ENCODE measurements around the gene TM4SF20. TPM values are rescaled to one million over a fixed set of nuclear protein-coding genes. Genes with fewer than 3 reads are reported as not detected.
"Not testable (repeated sequence)": the region's sequence is repeated elsewhere in the genome, so short reads cannot be mapped to it uniquely, and the experiment has no call there.

Gene TM4SF20
- total RNA-seq, 1 donor = not detected

- peaks cover 32% of the 10 kb centered on the region for H3K4me1 ChIP-seq (ENCODE audit: insufficient read depth, low read length)
- H3K27me3 ChIP-seq (ENCODE audit: insufficient read depth, low read length); H3K4me3 ChIP-seq (ENCODE audit: low read length); H3K9me3 ChIP-seq (ENCODE audit: low read depth, low read length): not testable (repeated sequence)
These were observed 14.4 kb downstream of the TM4SF20 start for GRCh38 chr2:227364585-227365263.

GRCh38 chr2:227363756-227364155, 15.3 kb downstream of the TM4SF20 start:
- no peaks in the 10 kb centered on the region for H3K9me3 ChIP-seq (ENCODE audit: low read depth, low read length)
- no peak overlapping the region for H3K4me3 ChIP-seq (ENCODE audit: low read length)
- H3K27me3 ChIP-seq (ENCODE audit: insufficient read depth, low read length) = no peaks in the 10 kb centered on the region
- peaks cover 25% of the 10 kb centered on the region for H3K4me1 ChIP-seq (ENCODE audit: insufficient read depth, low read length)

DNA sequence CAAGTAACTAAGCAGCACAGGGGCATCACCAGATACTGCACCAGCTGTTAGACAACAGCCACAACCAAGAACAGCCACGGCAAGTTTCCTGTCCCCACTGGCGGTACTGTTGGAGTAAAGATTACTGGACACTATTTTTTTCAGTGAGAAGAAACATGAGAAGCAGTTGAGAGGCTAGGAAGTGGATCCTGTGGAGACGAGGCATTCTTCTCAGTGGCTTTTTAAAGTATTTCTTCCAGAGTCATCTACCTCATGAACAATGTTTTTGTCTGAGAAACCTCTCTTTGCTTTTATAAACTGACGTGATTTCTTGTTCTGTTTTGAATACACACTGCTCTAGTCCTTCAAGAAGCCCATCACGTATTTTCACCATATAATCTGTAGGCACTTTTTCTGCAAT, 18.8 kb downstream of the TM4SF20 start:
- Histone ChIP-seq H3K27me3 (ENCODE audit: insufficient read depth, low read length) (no peaks in the 10 kb centered on the region), H3K4me3 (ENCODE audit: low read length) (no peak overlapping the region), H3K4me1 (ENCODE audit: insufficient read depth, low read length) (no peaks in the 10 kb centered on the region), H3K9me3 (ENCODE audit: low read depth, low read length) (no peaks in the 10 kb centered on the region)

DNA sequence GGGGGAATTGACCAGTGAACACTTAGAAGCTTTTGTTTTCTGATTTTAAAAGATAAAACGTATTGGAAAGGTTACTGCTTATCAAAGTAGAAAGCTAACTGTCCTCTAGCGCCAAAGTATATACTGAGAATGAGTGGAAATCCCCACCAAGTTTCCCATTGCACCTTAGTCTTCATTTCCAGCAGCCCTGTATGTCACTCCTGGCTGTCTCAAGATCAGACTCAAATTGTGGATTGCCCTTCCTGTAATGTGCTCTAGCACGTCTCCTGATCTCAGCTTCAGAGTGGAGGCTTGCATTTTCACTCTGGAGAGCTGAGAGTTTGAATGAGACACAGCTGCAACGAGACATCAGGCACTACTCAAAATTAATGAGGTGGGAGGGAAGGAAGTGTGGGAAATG, 27.5 kb downstream of the TM4SF20 start:
- H3K4me3 ChIP-seq (ENCODE audit: low read length) = no peak overlapping the region
- H3K4me1 ChIP-seq (ENCODE audit: insufficient read depth, low read length) = no peaks in the 10 kb centered on the region
- H3K27me3 ChIP-seq (ENCODE audit: insufficient read depth, low read length) = no peaks in the 10 kb centered on the region
- no peaks in the 10 kb centered on the region for H3K9me3 ChIP-seq (ENCODE audit: low read depth, low read length)

DNA sequence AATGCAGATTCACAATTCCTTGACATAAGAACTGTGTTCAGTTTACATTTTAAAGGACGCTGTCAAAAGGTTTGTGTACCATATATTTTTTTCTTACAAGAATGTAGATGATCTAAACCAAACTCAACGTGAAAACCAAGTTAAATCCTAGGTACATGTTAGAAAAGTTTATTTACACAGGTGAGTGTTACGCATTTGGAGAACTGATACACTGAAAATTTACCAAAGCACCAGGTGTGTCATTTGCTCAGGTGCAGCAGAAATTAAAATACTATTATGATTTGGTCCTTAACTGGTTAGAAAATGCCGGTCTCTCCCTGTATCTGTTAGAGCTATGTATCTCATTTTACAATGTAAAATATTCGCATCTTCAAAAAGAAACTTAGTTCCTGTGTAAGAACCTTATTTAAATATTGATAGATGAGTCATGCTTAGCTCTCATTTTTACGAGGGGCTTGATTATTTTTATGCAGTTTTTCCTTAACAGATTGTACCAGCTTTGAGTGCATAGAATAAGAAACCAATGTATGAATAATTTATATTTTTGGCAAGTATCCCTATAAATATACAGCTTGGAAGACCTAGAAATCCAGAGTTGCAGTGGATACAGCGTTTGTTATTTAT, 29.0 kb downstream of the TM4SF20 start:
- Histone ChIP-seq H3K4me3 (ENCODE audit: low read length) (no peak overlapping the region), H3K27me3 (ENCODE audit: insufficient read depth, low read length) (no peaks in the 10 kb centered on the region), H3K4me1 (ENCODE audit: insufficient read depth, low read length) (no peaks in the 10 kb centered on the region), H3K9me3 (ENCODE audit: low read depth, low read length) (no peaks in the 10 kb centered on the region)

DNA sequence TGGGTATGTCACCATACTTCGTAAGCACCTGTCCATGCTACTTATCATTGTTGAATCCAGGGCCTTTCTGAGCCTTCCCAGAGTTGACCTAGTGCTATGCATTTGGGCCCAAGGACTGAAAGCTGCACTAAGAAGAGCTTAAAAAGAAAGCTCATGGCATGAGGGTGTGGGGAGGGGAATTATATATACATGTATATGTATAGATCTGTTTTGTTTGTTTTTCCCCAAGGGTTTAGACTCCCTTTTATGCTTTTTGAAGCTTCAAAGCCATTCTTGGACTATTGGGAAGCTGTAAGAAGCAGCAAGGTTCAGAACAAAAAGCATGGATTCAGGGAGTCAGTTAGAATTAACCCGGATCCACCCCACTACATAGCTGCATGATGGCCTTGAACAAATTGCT, 30.8 kb downstream of the TM4SF20 start:
- H3K9me3 ChIP-seq (ENCODE audit: low read depth, low read length) = no peaks in the 10 kb centered on the region
- no peaks in the 10 kb centered on the region for H3K27me3 ChIP-seq (ENCODE audit: insufficient read depth, low read length)
- H3K4me3 ChIP-seq (ENCODE audit: low read length) = no peak overlapping the region
- H3K4me1 ChIP-seq (ENCODE audit: insufficient read depth, low read length) = no peaks in the 10 kb centered on the region

DNA sequence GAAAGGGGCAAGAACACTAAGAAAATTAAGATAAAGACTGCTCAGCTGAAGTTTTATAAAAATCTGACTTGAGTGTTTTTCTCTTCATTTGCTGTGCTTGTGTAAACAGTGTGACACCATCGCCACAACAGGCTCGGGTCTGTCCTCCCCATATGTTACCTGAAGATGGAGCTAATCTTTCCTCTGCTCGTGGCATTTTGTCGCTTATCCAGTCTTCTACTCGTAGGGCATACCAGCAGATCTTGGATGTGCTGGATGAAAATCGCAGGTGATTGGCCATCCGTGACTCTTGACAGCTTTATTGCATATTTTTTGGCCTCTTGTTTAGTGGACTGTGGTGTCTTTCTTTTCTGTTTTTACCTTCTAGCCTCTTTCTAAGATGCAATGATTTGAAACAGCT, 32.0 kb downstream of the TM4SF20 start:
- H3K27me3 ChIP-seq (ENCODE audit: insufficient read depth, low read length) = no peaks in the 10 kb centered on the region
- H3K9me3 ChIP-seq (ENCODE audit: low read depth, low read length) = no peaks in the 10 kb centered on the region
- no peaks in the 10 kb centered on the region for H3K4me1 ChIP-seq (ENCODE audit: insufficient read depth, low read length)
- H3K4me3 ChIP-seq (ENCODE audit: low read length) = no peak overlapping the region

- H3K4me3 ChIP-seq (ENCODE audit: low read length) = no peak overlapping the region
- H3K27me3 ChIP-seq (ENCODE audit: insufficient read depth, low read length) = no peaks in the 10 kb centered on the region
- H3K9me3 ChIP-seq (ENCODE audit: low read depth, low read length) = no peaks in the 10 kb centered on the region
- H3K4me1 ChIP-seq (ENCODE audit: insufficient read depth, low read length) = no peaks in the 10 kb centered on the region
These were observed 34.9 kb downstream of the TM4SF20 start for GRCh38 chr2:227344231-227344630.

DNA sequence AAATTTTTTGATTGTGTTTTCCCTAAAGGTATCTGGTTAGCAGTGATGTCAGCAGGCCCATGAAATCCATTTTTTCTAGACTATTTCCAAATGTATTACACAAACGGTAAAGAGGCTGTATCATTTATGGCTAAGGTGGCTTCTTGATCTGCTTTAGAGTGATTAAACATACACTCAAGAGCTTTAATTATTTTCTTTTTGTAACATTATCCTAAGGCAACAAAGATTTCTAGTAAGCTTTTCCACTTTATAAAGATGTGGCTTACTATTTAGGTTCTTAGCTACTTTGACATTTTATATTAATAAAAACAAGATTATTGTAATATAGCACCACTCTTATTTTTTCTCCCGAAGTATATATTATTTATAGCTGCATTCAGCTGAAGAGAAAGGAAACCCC, 37.6 kb downstream of the TM4SF20 start:
- no peaks in the 10 kb centered on the region for H3K27me3 ChIP-seq (ENCODE audit: insufficient read depth, low read length)

DNA sequence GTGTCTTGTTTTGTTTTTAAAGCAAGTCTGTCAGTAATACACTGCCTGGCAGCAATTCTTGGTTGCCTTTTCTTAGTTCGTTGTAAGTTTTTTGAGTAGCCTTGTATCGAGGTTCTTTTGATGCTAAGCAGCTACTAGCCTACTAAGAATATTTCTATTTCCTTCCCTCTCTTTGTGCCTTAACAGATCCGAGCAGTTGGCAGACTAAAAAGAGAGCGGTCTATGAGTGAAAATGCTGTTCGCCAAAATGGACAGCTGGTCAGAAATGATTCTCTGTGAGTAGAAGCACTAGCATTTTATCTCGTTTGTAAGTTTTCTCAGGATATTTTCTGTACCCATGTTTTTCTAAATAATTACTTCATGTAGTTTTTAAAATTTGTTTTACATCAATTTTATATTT, 39.0 kb downstream of the TM4SF20 start:
- peaks cover 11% of the 10 kb centered on the region for H3K4me1 ChIP-seq (ENCODE audit: insufficient read depth, low read length)
- no peaks in the 10 kb centered on the region for H3K9me3 ChIP-seq (ENCODE audit: low read depth, low read length)
- no peak overlapping the region for H3K4me3 ChIP-seq (ENCODE audit: low read length)
- H3K27me3 ChIP-seq (ENCODE audit: insufficient read depth, low read length) = no peaks in the 10 kb centered on the region

More for the DNA sequence above, 37.6 kb downstream of the TM4SF20 start:
- no peaks in the 10 kb centered on the region for H3K4me1 ChIP-seq (ENCODE audit: insufficient read depth, low read length)
- H3K9me3 ChIP-seq (ENCODE audit: low read depth, low read length) = no peaks in the 10 kb centered on the region
- H3K4me3 ChIP-seq (ENCODE audit: low read length) = no peak overlapping the region

GRCh38 chr2:227339098-227339599, 40.0 kb downstream of the TM4SF20 start:
- no peak overlapping the region for H3K4me3 ChIP-seq (ENCODE audit: low read length)
- no peaks in the 10 kb centered on the region for H3K27me3 ChIP-seq (ENCODE audit: insufficient read depth, low read length)
- H3K4me1 ChIP-seq (ENCODE audit: insufficient read depth, low read length) = peaks cover 12% of the 10 kb centered on the region
- no peaks in the 10 kb centered on the region for H3K9me3 ChIP-seq (ENCODE audit: low read depth, low read length)

GRCh38 chr2:227337442-227337841, 41.7 kb downstream of the TM4SF20 start:
- Histone ChIP-seq H3K9me3 (ENCODE audit: low read depth, low read length) (no peaks in the 10 kb centered on the region), H3K4me3 (ENCODE audit: low read length) (no peak overlapping the region), H3K27me3 (ENCODE audit: insufficient read depth, low read length) (no peaks in the 10 kb centered on the region), H3K4me1 (ENCODE audit: insufficient read depth, low read length) (peaks cover 12% of the 10 kb centered on the region)

DNA sequence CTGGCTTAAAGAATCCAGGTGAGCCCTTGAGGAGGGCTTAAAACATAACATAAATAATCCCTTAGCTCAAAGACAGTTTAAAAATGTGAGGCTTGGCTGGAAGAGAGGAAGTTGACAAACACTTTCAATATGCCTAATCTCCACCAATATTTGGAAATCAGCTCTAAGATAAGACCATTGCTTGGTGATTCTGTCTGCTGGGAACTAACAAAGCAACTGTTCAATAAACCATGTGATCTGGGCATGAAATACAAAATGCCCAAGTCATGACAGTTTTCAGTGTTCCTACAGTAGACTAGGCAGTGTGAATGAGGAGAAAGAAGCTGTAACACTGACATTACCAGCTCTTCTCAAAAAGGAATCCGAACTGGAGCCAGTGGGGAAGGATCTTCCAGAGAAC, 43.4 kb downstream of the TM4SF20 start:
- no peaks in the 10 kb centered on the region for H3K9me3 ChIP-seq (ENCODE audit: low read depth, low read length)
- no peak overlapping the region for H3K4me3 ChIP-seq (ENCODE audit: low read length)
- peaks cover 12% of the 10 kb centered on the region for H3K4me1 ChIP-seq (ENCODE audit: insufficient read depth, low read length)
- H3K27me3 ChIP-seq (ENCODE audit: insufficient read depth, low read length) = no peaks in the 10 kb centered on the region

GRCh38 chr2:227326783-227327182, 52.3 kb downstream of the TM4SF20 start:
- no peak overlapping the region for H3K4me3 ChIP-seq (ENCODE audit: low read length)
- H3K9me3 ChIP-seq (ENCODE audit: low read depth, low read length) = no peaks in the 10 kb centered on the region
- peaks cover 23% of the 10 kb centered on the region for H3K4me1 ChIP-seq (ENCODE audit: insufficient read depth, low read length)
- H3K27me3 ChIP-seq (ENCODE audit: insufficient read depth, low read length) = no peaks in the 10 kb centered on the region

- H3K4me1 ChIP-seq (ENCODE audit: insufficient read depth, low read length) = peaks cover 23% of the 10 kb centered on the region
- H3K4me3 ChIP-seq (ENCODE audit: low read length) = peak overlapping the region; percentile 90
- no peaks in the 10 kb centered on the region for H3K27me3 ChIP-seq (ENCODE audit: insufficient read depth, low read length)
- H3K9me3 ChIP-seq (ENCODE audit: low read depth, low read length) = no peaks in the 10 kb centered on the region
These were observed 53.3 kb downstream of the TM4SF20 start for GRCh38 chr2:227325839-227326195.

Measured in mononuclear cell (primary cell).